ENCODE results near the gene GBF1. TPM values are rescaled to one million over a fixed set of nuclear protein-coding genes. Genes with fewer than 3 reads are reported as not detected.
"Not testable (repeated sequence)": the region's sequence is repeated elsewhere in the genome, so short reads cannot be mapped to it uniquely, and the experiment has no call there.

GBF1 gene
- total and polyA plus RNA-seq, 8 donors = 44.7 to 57.2 (median 46.6) TPM

GRCh38 chr10:102243309-102243708, 2.0 kb upstream of the GBF1 start:
- peaks cover 0 to 41% of the 10 kb centered on the region in 2 donors for H3K27me3 ChIP-seq
- H3K27ac ChIP-seq = no peak overlapping the region
- H3K4me3 ChIP-seq = no peak overlapping the region
- H3K4me1 ChIP-seq = peaks cover 33 to 52% of the 10 kb centered on the region in 2 donors
- no peak for ATAC-seq
- no peak for DNase-seq
- intact Hi-C loops (cut with DNase I) = no loop called here
- H3K36me3 ChIP-seq = no peaks in the 10 kb centered on the region
- TF ChIP-seq CTCF (IDR thresholded peaks at IDR 0.05) = no peak
- H3K9me3 ChIP-seq = no peaks in the 10 kb centered on the region

- intact Hi-C loops (cut with DNase I) = no loop called here
These were observed 560 bp downstream of the GBF1 start for GRCh38 chr10:102245932-102246251.

GRCh38 chr10:102246261-102246660, 929 bp downstream of the GBF1 start:
- DNase-seq = no peak
- no peak for ATAC-seq

More at GRCh38 chr10:102245932-102246251, 560 bp downstream of the GBF1 start:
- Histone ChIP-seq H3K36me3 (no peaks in the 10 kb centered on the region), H3K4me1 (peaks cover 30 to 51% of the 10 kb centered on the region in 2 donors), H3K27ac (peak overlapping the region; percentile 85 to 95), H3K4me3 (peak overlapping the region; percentile 95), H3K9me3 (no peaks in the 10 kb centered on the region), H3K27me3 (peaks cover 0 to 16% of the 10 kb centered on the region in 2 donors)
- ATAC-seq = peak; percentile 0
- no peak for DNase-seq
- TF ChIP-seq CTCF (IDR thresholded peaks at IDR 0.05) = no peak

GRCh38 chr10:102247734-102248133, 2.4 kb downstream of the GBF1 start:
- peaks cover 20 to 35% of the 10 kb centered on the region in 2 donors for H3K4me1 ChIP-seq
- intact Hi-C loops (cut with DNase I) = no loop called here
- H3K27me3 ChIP-seq = no peaks in the 10 kb centered on the region
- TF ChIP-seq CTCF (IDR thresholded peaks at IDR 0.05) = no peak
- H3K27ac ChIP-seq = no peak overlapping the region
- H3K36me3 ChIP-seq = no peaks in the 10 kb centered on the region
- no peaks in the 10 kb centered on the region for H3K9me3 ChIP-seq
- peak overlapping the region in 1 of 2 donors; percentile 95 for H3K4me3 ChIP-seq
- ATAC-seq (no peak), DNase-seq (no peak)

More at GRCh38 chr10:102246261-102246660, 929 bp downstream of the GBF1 start:
- H3K9me3 ChIP-seq = no peaks in the 10 kb centered on the region
- peak overlapping the region in 1 of 2 donors; percentile 95 for H3K27ac ChIP-seq
- H3K36me3 ChIP-seq = no peaks in the 10 kb centered on the region
- H3K4me1 ChIP-seq = peaks cover 27 to 47% of the 10 kb centered on the region in 2 donors
- H3K4me3 ChIP-seq = peak overlapping the region; percentile 95
- no peak for TF ChIP-seq CTCF (IDR thresholded peaks at IDR 0.05)
- intact Hi-C loops (cut with DNase I) = no loop called here
- H3K27me3 ChIP-seq = peaks cover 0 to 12% of the 10 kb centered on the region in 2 donors

- H3K4me1 ChIP-seq = peaks cover 6 to 13% of the 10 kb centered on the region in 2 donors
- H3K4me3 ChIP-seq; H3K36me3 ChIP-seq; DNase-seq; intact Hi-C loops (cut with DNase I); H3K9me3 ChIP-seq; H3K27me3 ChIP-seq; H3K27ac ChIP-seq; ATAC-seq: not testable (repeated sequence)
These were observed 7.2 kb downstream of the GBF1 start for GRCh38 chr10:102252508-102252907.

- H3K9me3 ChIP-seq = no peaks in the 10 kb centered on the region
- intact Hi-C loops (cut with DNase I) = no loop called here
These were observed 9.1 kb downstream of the GBF1 start for GRCh38 chr10:102254426-102254825.

More at GRCh38 chr10:102254426-102254825, 9.1 kb downstream of the GBF1 start:
- Histone ChIP-seq H3K36me3 (peaks cover 0 to 8% of the 10 kb centered on the region in 2 donors), H3K27me3 (no peaks in the 10 kb centered on the region), H3K4me1 (no peaks in the 10 kb centered on the region), H3K4me3 (no peak overlapping the region), H3K27ac (no peak overlapping the region)
- DNase-seq (no peak), ATAC-seq (no peak)
- TF ChIP-seq CTCF (IDR thresholded peaks at IDR 0.05) = no peak

All from left lung (tissue), 10 donors.